Activated B cell treated with CpG ODN at 0.5 μM for 24 hours (primary cell): Measurements from ENCODE around the gene SLC43A2. TPM values are rescaled to one million over a fixed set of nuclear protein-coding genes. Genes with fewer than 3 reads are reported as not detected.

Experiments
- ATAC-seq: fragments of 200-7000 bp; cut with Tn5 transposase; one replicate; pipeline ENCODE4 v1.10.0; 2021; ENCODE audit warnings: low read depth, mild to moderate bottlenecking, moderate library complexity
- CTCF ChIA-PET: fragments of 350-600 bp; sonication (Branson Sonifier 250); formaldehyde crosslinking; loops from one replicate; lab custom pipeline; 2021; ENCODE audit warnings: antibody characterized with exemption; lab: Charles Lee
- POLR2A ChIA-PET: fragments of 350-600 bp; sonication (Branson Sonifier 250); formaldehyde crosslinking; loops from one replicate; lab custom pipeline; 2021; ENCODE audit warnings: antibody characterized with exemption; lab: Charles Lee
- DNase-seq: peaks from one replicate; pipeline ENCODE4 v3.0.0; 2022
- H3K27ac Mint-ChIP-seq: one replicate; pipeline ENCODE4 v1.8.0; 2020; ENCODE audit warnings: mixed read lengths
- H3K27me3 Mint-ChIP-seq: one replicate; pipeline ENCODE4 v1.8.0; 2021; ENCODE audit warnings: mixed read lengths
- H3K36me3 Mint-ChIP-seq: one replicate; pipeline ENCODE4 v1.8.0; 2021; ENCODE audit warnings: low read depth, mixed read lengths
- H3K4me1 Mint-ChIP-seq: one replicate; pipeline ENCODE4 v1.8.0; 2021; ENCODE audit warnings: mixed read lengths
- H3K4me3 Mint-ChIP-seq: one replicate; pipeline ENCODE4 v1.8.0; 2020; ENCODE audit warnings: mild to moderate bottlenecking, mixed read lengths
- H3K9me3 Mint-ChIP-seq: one replicate; pipeline ENCODE4 v1.8.0; 2020; ENCODE audit warnings: mixed read lengths
- intact Hi-C: fragments of 100-400 bp; cut with micrococcal nuclease; formaldehyde crosslinking; loops from one replicate; pipeline ENCODE4 v1.15.1; 2024
- total RNA-seq: library from RNA; stranded (reverse); gene quantifications from 2 replicates; pipeline ENCODE4 v1.2.3, GENCODE V29; 2022
- TF ChIP-seq, protein P1 (sequence below): fragments of 200-600 bp; IDR thresholded peaks from one replicate; pipeline ENCODE4 v1.8.0; 2022; ENCODE audit warnings: antibody characterized with exemption, mild to moderate bottlenecking

The SLC43A2 gene
- total RNA-seq, 1 donor from 2014 or later: 167 TPM

DNA sequence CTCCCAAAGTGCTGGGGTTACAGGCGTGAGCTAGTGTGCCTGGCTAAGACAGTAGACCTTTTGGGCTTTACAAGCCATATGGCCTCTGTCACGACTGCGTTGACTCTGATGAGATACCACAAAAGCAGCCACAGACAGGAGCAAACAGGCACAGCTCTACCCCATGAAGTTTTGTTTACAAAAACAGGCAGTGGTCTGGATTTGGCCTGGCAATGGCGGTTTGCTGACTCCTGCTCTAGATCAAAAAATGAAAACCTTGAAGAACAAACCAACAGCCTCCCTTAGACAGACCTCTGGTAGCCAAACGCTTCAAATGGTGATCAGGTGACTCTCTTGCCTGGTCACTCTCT lies 20.7 kb downstream of the SLC43A2 start:
- Mint-ChIP-seq H3K4me3 (no peak overlapping the region), H3K27me3 (no peaks in the 10 kb centered on the region), H3K36me3 (peaks cover 63% of the 10 kb centered on the region), H3K27ac (peak overlapping the region; percentile 86), H3K9me3 (no peaks in the 10 kb centered on the region), H3K4me1 (peaks cover 36% of the 10 kb centered on the region)
- CTCF ChIA-PET: interaction anchor here (0.7 to 2.8 kb wide), 6 partner anchors 19 to 243 kb away, joined by 3 to 27 read pairs (median 5); partner anchors contain the start of gene SCARF1
- intact Hi-C loops: loop anchor here (1.0 kb wide), 3 partner anchors 15 to 31 kb away; partner anchors contain the start of gene SLC43A2
- TF ChIP-seq, protein P1, sequence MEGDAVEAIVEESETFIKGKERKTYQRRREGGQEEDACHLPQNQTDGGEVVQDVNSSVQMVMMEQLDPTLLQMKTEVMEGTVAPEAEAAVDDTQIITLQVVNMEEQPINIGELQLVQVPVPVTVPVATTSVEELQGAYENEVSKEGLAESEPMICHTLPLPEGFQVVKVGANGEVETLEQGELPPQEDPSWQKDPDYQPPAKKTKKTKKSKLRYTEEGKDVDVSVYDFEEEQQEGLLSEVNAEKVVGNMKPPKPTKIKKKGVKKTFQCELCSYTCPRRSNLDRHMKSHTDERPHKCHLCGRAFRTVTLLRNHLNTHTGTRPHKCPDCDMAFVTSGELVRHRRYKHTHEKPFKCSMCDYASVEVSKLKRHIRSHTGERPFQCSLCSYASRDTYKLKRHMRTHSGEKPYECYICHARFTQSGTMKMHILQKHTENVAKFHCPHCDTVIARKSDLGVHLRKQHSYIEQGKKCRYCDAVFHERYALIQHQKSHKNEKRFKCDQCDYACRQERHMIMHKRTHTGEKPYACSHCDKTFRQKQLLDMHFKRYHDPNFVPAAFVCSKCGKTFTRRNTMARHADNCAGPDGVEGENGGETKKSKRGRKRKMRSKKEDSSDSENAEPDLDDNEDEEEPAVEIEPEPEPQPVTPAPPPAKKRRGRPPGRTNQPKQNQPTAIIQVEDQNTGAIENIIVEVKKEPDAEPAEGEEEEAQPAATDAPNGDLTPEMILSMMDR: no peak
- DNase-seq (no peak), ATAC-seq (no peak)
- POLR2A ChIA-PET: interaction anchor here (0.6 to 17.0 kb wide), 17 partner anchors 11 to 92 kb away, joined by 3 to 336 read pairs (median 12); partner anchors contain the start of genes INPP5K, PITPNA, PRPF8 and RILP

DNA sequence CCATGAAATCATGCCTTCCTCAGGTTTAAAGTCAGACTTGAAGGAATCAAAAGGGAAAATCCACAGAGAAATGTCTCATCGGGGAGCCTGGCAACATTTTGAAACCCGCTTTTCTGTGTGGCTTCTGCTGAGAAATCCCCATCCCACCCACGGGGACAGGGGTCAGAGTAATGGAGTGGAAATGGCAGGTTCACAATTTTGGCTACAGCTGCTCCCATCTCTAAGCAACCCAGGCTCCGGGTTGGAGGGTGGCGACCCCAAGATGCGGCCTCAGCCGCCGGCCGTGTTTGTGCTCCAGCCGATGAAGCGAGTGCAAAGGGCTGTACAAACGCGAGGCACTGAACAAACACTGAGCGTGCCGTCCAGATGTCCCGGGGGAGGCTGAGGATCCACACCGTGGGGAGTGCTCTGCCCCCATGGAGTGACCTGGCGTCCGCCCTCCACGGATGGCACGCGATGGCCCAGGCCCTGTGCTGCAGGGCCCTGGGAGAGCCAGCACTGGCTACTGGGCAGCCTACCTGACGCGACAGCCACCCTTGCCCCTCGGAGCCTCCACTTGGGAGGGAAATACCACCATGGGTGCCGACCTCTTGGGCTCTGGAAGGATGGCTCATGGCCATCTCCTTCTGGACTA lies 22.2 kb downstream of the SLC43A2 start:
- ChIA-PET CTCF (interaction anchor here (0.8 to 2.8 kb wide), 3 partner anchors 32 to 42 kb away, joined by 3 to 27 read pairs (median 10); no protein-coding TSS in a partner anchor), POLR2A (interaction anchor here (0.5 to 17.0 kb wide), 17 partner anchors 8 to 482 kb away, joined by 3 to 336 read pairs (median 12); partner anchors contain the start of genes INPP5K, PITPNA, PRPF8 and RILP)
- TF ChIP-seq, protein P1: no peak
- DNase-seq (no peak), ATAC-seq (no peak)
- Mint-ChIP-seq H3K4me3 (peak overlapping the region; percentile 67), H3K27me3 (no peaks in the 10 kb centered on the region), H3K4me1 (peaks cover 36% of the 10 kb centered on the region), H3K36me3 (peaks cover 56% of the 10 kb centered on the region), H3K27ac (peak overlapping the region; percentile 86), H3K9me3 (peaks cover 2% of the 10 kb centered on the region)
- intact Hi-C loops: no loop called here

DNA sequence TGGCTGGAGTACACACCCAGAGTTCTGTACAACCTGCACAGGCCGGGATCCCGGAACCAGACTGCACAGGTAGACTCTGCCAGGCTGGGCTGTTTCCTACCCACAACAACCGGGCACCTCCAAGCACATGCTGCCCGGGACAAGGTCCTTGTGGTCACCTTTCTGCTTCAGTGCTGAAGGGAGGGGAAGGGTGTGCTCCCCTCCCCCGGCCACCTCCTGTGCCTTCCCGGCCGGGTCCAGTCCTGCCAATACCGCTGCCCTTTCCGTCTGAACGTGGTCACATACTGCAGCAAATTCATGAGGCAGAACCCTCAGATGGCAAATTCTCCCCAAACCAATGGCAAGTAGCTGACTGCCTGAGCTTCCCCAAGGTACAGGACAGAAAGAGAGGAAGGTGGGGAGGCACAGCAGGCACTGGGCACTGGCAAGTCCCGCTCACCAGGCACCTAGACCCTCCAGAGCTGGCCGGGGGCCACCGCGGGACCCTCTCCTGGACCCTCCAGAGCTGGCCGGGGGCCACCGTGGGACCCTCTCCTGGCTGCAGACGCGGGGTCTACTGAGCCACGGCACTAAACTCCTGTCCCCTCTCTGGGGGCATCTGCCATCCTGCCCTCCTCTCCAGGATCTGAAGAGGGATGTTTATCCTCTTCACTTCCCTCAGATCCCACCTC lies 22.8 kb downstream of the SLC43A2 start:
- intact Hi-C loops: no loop called here

DNA sequence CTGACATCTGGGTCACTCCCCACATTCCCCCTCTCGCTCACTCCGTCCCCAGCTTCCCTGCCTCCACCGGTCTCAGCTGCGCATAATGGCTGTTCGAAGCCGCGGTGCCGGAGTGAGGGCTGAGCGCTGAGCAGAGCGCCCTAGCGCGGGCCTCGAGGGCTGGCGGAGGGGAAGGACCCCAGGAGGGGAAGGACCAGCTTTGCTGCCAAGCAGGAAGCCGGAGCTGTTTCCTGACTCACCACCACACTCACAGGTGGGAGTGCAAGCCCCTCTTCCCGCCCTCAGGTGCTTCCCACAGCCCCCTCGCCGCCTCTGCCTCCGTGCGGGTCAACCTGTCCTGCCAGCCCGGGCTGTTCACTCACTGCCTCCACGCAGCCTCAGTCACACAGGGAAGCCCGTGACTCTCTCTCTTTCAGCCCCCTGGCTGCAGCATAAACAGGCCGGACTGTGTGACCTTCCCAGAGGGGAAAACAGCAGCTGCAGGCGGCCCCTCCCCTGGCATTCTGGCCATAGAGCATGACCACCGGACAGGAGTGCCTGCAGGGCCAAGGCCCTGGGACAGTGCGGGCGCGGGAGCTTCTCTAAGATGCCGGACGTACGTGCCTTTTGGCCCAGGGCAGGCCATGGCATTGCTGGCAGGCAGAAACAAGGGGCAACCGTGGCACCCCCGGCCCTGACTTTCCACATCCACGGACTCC lies 23.7 kb downstream of the SLC43A2 start:
- CTCF ChIA-PET: interaction anchor here (2.4 kb wide), 1 partner anchor 31 kb away, joined by 10 read pairs; no protein-coding TSS in a partner anchor

More for the DNA sequence above, 22.8 kb downstream of the SLC43A2 start:
- peaks cover 36% of the 10 kb centered on the region for H3K4me1 Mint-ChIP-seq
- DNase-seq (no peak), ATAC-seq (no peak)
- CTCF ChIA-PET: interaction anchor here (2.4 kb wide), 1 partner anchor 32 kb away, joined by 10 read pairs; no protein-coding TSS in a partner anchor
- peak overlapping the region; percentile 67 for H3K4me3 Mint-ChIP-seq
- H3K27ac Mint-ChIP-seq: peak overlapping the region; percentile 86
- TF ChIP-seq, protein P1: no peak
- H3K9me3 Mint-ChIP-seq: peaks cover 2% of the 10 kb centered on the region
- POLR2A ChIA-PET: interaction anchor here (1.2 to 17.0 kb wide), 7 partner anchors 14 to 378 kb away, joined by 3 to 336 read pairs (median 23); partner anchors contain the start of genes INPP5K and SLC43A2
- H3K36me3 Mint-ChIP-seq: peaks cover 58% of the 10 kb centered on the region
- H3K27me3 Mint-ChIP-seq: no peaks in the 10 kb centered on the region

More for the DNA sequence above, 23.7 kb downstream of the SLC43A2 start:
- DNase-seq (no peak), ATAC-seq (no peak)
- H3K4me1 Mint-ChIP-seq: peaks cover 36% of the 10 kb centered on the region
- H3K4me3 Mint-ChIP-seq: no peak overlapping the region
- POLR2A ChIA-PET: interaction anchor here (1.0 to 17.0 kb wide), 6 partner anchors 9 to 377 kb away, joined by 3 to 336 read pairs (median 26); partner anchors contain the start of genes INPP5K and SLC43A2
- H3K27me3 Mint-ChIP-seq: no peaks in the 10 kb centered on the region
- intact Hi-C loops: no loop called here
- peaks cover 2% of the 10 kb centered on the region for H3K9me3 Mint-ChIP-seq
- TF ChIP-seq, protein P1: no peak
- peak overlapping the region; percentile 63 for H3K27ac Mint-ChIP-seq
- peaks cover 59% of the 10 kb centered on the region for H3K36me3 Mint-ChIP-seq
